Left colon (tissue), 2 donors: ENCODE results near the gene BAK1. TPM values are rescaled to one million over a fixed set of nuclear protein-coding genes. Genes with fewer than 3 reads are reported as not detected.

Experiments used
- ATAC-seq: fragments of 200-7000 bp; cut with Tn5 transposase; one replicate; pipeline ENCODE4 v1.9.1; 2020; ENCODE audit warnings: mild to moderate bottlenecking, moderate library complexity
- DNase-seq, 2 donors: peaks; one replicate each; pipeline ENCODE4 v3.0.0-alpha.2; 2020
- intact Hi-C, 2 donors: fragments of 100-400 bp; cut with DNase I in 1 of 2; cut with micrococcal nuclease in 1 of 2; formaldehyde crosslinking; loops; one replicate each; pipeline versions ENCODE4 v1.11.2 to v1.14.0; 2022; cut with DNase I, micrococcal nuclease
- total RNA-seq, 2 donors: library from RNA; stranded (reverse); fragmentation: NEBNext Ultra II Directional; extraction: Animal tissue kit (Norgen Biotek cat#: 25700); gene quantifications; one replicate each; pipeline ENCODE4 v1.2.1, GENCODE V29; 2021
- donor health status: DM: no; HTN: no; CAD: no.
- donor health status: DM: yes; HTN: yes; CAD: no.

Gene BAK1
- total RNA-seq, 2 donors from 2014 or later: 85.6 to 93.5 TPM

DNA sequence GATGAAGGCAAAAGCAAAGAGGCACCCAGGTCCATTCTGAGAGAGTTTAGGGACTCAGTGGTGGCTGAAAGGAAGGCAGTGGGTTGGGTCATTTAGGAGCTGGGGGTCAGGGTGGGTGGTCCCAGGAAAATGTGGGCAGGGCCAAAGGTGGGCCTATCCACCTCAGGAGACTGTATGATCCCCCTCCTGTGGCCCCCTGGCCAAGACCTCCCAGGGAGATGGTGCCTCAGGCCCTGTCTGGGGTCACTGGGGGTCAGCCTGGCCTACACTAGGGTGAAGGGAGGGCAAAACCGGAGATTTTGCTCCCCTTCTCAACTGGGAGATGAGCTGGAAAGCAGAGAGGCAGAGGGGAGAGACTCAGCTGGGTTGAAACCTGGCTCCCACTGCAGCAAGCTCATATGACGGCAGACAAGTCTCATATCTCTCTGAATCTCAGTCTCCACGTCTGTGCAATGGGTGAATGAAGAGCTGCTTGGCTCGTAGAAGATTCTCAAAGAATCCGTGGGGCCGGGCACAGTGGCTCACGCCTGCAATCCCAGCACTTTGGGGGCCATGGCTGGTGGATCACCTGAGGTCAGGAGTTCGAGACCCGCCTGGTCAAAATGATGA is 11.5 kb upstream of the BAK1 start:
- ATAC-seq: no peak
- intact Hi-C loops: no loop called here
- DNase-seq: no peak

- intact Hi-C loops: no loop called here
- ATAC-seq (peak; percentile 58), DNase-seq (peak; percentile 67 to 80)
These were observed 10.6 kb upstream of the BAK1 start for GRCh38 chr6:33590531-33591198.

- DNase-seq: peak; percentile 79 to 89
- intact Hi-C loops: loop anchor here (10.0 kb wide), 2 partner anchors 115 to 175 kb away; no protein-coding TSS in a partner anchor
- peak; percentile 86 for ATAC-seq
These were observed 9.9 kb upstream of the BAK1 start for GRCh38 chr6:33589731-33590530.

DNA sequence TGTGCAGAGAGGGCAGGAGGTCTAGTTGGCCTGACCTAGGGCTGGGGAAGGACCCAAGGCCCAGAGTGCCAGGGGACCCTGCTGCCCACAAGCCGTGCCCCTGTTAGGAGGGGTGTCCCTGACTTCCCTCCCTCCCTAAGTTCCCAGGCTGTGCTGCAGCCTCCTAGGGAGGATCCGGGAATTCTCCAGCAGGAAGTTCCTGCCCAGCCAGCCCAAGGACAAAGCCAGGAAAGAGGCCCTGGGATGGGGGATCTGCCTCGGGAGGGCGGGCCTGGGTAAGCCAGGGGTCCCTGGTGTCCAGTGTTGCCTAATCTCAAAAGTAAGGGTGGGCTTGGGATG is 9.3 kb upstream of the BAK1 start:
- peak; percentile 51 for ATAC-seq
- DNase-seq: no peak

DNA sequence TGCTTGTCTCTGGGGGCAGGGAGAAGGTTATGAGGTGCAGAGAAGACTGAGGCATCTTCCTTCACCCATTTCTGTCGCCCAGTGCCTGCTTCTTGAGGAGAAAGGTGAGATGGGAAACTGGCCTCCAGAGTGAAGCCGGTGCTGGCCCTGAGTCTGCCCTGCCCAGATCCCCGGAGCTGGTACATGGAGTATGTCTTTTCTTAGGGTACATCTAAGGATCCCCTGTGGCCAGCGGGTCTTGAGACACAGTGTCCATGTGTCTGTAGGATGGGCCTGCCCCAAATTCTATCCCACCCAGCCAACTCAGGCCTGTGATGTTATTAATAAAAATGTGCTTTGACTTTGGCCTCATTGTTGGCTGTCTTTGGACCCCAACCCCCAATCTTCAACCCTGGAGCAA is 8.8 kb upstream of the BAK1 start:
- no peak for ATAC-seq
- intact Hi-C loops: loop anchor here (10.0 kb wide), 2 partner anchors 116 to 176 kb away; no protein-coding TSS in a partner anchor
- no peak for DNase-seq

More for the DNA sequence above, 9.3 kb upstream of the BAK1 start:
- intact Hi-C loops: loop anchor here (10.0 kb wide), 2 partner anchors 115 to 175 kb away; no protein-coding TSS in a partner anchor

DNA sequence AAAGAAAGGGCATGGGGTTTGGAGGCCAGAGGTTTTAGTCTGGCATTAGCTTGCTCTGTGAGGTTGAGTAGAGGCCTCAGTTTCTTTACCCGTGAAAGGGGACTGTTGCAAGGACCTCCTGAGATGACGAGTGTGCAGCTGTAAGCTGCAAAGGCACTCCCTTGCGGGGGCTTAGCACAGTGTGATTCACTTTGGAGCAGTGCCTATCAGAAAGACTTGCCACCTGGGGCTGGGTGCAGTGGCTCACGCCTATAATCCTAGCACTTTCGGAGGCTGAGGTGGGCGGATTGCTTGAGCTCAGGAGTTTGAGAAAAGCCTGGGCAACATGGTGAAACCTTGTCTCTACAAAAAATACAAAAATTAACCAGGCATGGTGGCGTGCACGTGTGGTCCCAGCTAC is 7.5 kb upstream of the BAK1 start:
- ATAC-seq (no peak), DNase-seq (no peak)
- intact Hi-C loops: loop anchor here (10.0 kb wide), 2 partner anchors 117 to 177 kb away; no protein-coding TSS in a partner anchor

DNA sequence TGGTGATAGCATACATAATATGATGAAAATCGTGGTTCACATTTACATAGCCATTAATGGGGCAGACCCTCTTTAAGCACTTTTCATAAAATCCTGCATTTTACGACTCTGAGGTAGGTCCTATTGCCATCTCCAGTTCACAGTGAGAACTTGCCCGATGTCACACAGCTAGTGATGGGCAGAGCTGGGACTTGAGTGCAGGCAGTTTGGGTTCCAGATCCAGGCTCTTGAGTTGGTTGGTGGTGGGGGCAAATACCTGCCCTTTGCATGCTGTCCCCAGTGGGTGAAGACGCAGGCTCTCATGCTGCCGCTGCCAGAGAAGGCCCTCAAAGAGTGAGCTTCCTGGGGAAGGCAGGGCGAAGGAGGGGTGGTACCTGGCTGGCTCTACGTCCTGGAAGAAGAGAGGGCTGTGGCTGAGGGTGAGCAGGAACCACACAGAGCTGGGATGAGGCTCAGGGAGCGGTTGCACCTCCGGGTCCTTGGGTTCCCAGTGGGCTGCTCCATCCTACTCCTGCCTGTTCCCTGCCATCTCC is 6.1 kb upstream of the BAK1 start:
- DNase-seq (no peak), ATAC-seq (no peak)
- intact Hi-C loops: loop anchor here (10.0 kb wide), 2 partner anchors 119 to 179 kb away; no protein-coding TSS in a partner anchor

DNA sequence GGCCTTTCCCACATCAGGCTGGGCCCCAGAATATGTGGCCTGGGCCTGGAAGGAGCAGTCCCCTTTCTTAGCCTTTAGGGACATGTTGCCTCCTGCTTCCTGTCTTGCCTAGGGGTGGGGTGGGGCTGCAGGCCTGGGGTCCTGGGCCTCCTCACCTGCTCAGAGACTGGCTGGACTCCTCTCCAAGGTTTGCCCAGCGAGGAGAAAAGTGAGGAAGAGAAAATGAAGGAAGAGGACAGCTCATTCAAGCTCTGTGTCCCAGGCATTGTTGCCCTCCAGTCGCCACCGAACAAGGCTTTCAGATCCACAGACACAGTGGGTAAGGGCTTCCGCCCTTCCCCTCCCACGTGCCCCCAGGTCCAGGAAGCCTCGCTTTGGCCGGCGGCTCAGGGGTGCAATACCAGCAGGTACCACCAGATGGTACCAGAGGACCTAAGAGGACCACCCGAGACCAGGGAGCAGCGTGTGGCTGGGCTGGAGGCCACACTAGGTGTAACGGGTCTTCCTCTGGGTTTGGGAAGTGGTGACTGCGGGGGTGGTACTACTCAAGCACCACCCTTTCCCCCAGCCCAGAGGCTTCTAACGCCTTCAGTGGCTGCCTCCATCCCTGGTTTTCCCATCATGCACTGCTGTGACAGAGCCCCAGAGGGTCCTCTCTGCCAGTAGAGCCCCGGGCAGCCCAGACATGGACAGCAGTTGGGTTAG is 5.5 kb upstream of the BAK1 start:
- peak; percentile 73 to 92 for DNase-seq
- intact Hi-C loops: loop anchor here (10.0 kb wide), 2 partner anchors 119 to 179 kb away; no protein-coding TSS in a partner anchor
- ATAC-seq: peak; percentile 17

- DNase-seq (no peak), ATAC-seq (no peak)
- intact Hi-C loops: loop anchor here (10.0 kb wide), 2 partner anchors 120 to 180 kb away; no protein-coding TSS in a partner anchor
These were observed 4.8 kb upstream of the BAK1 start for GRCh38 chr6:33584700-33585402.

- DNase-seq (no peak), ATAC-seq (no peak)
- intact Hi-C loops: loop anchor here (10.0 kb wide), 2 partner anchors 121 to 181 kb away; no protein-coding TSS in a partner anchor
These were observed 3.6 kb upstream of the BAK1 start for GRCh38 chr6:33583591-33584155.

- intact Hi-C loops: loop anchor here (10.0 kb wide), 2 partner anchors 124 to 184 kb away; no protein-coding TSS in a partner anchor
- no peak for DNase-seq
- ATAC-seq: no peak
These were observed 1.1 kb upstream of the BAK1 start for GRCh38 chr6:33581186-33581585.

- peak; percentile 42 for ATAC-seq
- intact Hi-C loops: no loop called here
- DNase-seq: peak; percentile 73 to 83
These were observed 1.5 kb downstream of the BAK1 start for GRCh38 chr6:33578588-33579011.

- intact Hi-C loops: no loop called here
- ATAC-seq (no peak), DNase-seq (no peak)
These were observed 1.9 kb downstream of the BAK1 start for GRCh38 chr6:33578164-33578563.

DNA sequence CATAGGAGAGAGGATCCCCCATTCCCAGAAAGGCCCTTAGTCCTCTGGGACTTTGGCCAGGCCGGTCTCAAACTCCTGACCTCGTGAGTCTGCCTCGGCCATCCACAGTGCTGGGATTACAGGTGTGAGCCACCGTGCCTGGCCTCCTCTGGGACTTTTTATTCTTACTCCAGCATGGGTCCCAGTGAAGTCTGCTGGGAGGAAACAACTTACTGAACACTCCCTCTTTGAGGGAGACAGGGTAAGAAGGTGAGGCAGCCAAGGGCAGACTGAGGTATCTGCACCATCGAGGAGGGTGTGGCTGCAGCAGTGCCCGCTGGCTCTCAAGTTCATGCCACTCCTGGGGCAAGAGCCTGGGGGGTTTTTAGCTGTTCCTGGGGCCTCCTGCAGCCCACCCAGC is 2.4 kb downstream of the BAK1 start:
- intact Hi-C loops: no loop called here
- peak; percentile 64 to 70 for DNase-seq
- peak; percentile 54 for ATAC-seq

GRCh38 chr6:33577106-33577535 is 3.0 kb downstream of the BAK1 start:
- intact Hi-C loops: no loop called here
- ATAC-seq (peak; percentile 72), DNase-seq (peak; percentile 93 to 98)

DNA sequence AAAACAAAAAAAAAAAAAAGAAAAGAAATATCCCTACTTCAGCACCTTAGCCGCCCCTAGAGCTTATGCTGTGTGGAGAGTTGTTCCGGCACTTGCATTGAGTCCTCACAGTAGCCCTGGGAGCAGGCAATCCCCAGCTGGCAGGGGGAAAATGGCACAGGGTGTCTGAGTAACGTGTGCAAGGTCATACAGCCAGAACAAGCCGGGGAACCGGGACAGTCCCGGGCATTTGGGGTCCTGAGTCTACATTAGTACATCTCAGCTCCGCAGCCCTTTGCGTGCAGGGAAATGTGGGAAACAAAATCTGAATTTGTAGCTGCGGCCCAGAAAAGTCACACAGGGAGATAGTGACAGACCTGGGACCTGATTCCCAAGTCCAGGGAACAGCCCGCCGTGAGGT is 3.4 kb downstream of the BAK1 start:
- DNase-seq (peak in 1 of 2 donors; percentile 38), ATAC-seq (no peak)
- intact Hi-C loops: no loop called here

GRCh38 chr6:33575211-33575610 is 4.9 kb downstream of the BAK1 start:
- ATAC-seq (no peak), DNase-seq (no peak)
- intact Hi-C loops: no loop called here
